ENCODE results near the gene ZBTB20.

- no peak for TF ChIP-seq POLR2A (IDR thresholded peaks at IDR 0.05)
- TF ChIP-seq, protein P1, sequence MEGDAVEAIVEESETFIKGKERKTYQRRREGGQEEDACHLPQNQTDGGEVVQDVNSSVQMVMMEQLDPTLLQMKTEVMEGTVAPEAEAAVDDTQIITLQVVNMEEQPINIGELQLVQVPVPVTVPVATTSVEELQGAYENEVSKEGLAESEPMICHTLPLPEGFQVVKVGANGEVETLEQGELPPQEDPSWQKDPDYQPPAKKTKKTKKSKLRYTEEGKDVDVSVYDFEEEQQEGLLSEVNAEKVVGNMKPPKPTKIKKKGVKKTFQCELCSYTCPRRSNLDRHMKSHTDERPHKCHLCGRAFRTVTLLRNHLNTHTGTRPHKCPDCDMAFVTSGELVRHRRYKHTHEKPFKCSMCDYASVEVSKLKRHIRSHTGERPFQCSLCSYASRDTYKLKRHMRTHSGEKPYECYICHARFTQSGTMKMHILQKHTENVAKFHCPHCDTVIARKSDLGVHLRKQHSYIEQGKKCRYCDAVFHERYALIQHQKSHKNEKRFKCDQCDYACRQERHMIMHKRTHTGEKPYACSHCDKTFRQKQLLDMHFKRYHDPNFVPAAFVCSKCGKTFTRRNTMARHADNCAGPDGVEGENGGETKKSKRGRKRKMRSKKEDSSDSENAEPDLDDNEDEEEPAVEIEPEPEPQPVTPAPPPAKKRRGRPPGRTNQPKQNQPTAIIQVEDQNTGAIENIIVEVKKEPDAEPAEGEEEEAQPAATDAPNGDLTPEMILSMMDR (IDR thresholded peaks at IDR 0.05) = no peak
Observed at GRCh38 chr3:114716126-114716525, 431.0 kb downstream of the ZBTB20 start.
